ENCODE data around the gene RRM1.
"Not testable (repeated sequence)": the region's sequence is repeated elsewhere in the genome, so short reads cannot be mapped to it uniquely, and the experiment has no call there.

Gene RRM1

DNA sequence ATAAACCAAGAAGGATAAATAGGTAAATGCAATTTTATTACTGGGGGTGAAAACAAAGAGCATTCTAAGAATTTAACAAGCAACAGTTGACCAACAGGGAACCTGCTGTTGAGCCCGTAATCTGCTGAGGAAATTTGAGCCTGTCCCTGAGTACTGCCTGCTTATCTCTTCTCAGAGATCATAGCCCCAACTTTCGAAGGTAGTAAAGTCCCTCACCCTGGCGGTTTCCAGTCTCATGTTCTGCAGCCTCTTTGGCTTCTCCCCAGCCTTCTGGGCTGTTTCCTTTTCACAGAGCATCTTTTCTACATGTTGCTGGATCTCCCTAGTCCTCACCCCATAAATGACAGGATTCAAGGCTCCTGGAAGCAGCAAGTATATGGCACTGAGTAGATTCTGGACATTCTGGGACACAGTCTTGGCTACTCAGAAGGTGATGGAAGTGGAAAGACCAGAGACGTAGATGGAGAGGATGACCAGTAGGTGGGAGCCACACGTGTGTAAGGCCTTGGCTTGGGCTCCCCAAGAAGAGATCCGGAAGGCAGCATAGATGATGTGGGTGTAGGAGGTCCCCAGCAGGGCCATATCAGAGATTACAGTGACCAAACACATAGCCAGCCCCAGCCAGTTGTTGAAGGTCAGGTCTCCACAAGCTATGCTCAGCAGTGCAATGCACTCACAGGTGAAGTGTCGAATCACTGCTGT is 51.6 kb downstream of the RRM1 start:
- no peak for DNase-seq

DNA sequence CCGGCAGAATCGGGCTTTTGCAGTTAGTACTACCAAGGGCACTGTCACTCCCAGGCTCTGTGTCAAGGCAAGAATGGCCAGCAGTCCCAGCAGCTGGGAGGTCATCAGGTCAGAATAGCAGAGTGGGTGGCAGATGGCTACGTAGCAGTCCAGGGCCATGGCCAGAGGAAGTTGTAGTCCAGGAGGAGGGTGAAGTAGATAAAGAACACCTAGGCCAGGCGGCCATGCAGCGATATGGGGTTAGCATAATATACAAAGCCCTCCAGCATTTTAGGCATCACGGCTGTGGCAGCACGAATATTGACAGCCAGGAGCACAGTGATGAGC is 52.1 kb downstream of the RRM1 start:
- no peak for DNase-seq

DNA sequence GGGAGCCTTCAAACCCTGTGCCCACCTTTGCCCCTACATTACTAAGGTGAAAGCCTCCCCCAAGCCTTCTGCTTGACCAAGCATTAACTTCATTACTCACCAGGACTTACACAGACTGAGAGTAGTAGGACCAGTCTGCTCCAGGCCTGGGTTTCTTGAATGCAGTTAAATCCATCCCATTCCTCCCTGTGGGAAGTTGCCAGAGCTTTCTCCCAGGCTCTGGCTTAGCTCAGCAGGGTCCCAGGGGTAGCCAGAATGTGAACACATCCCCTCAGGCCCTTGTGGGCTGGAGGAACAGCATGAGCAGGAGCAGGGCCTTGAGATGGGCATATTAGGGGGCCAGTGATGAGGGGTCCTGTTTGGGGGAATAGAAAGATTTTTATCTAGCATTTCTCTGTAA is 59.9 kb downstream of the RRM1 start:
- no peak for DNase-seq

DNA sequence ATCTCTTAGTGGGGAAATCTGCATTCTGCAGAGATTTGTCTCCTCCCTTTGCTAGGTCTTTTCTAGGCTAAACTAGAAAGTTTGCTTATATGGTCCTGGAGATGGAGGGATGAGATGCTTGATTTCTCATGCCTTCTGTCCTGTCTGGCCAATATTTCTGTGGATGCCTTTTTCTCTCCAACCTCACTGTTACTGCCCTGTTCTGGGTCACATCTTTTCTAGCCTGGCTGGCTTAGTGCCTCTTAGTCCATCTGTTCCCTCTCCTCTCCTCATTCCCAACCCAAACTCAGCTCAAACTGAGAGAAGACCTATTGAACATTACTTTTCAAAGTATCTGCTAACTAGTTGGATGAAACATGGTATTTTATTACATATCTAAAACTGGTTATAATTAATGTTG is 62.0 kb downstream of the RRM1 start:
- DNase-seq = no peak

DNA sequence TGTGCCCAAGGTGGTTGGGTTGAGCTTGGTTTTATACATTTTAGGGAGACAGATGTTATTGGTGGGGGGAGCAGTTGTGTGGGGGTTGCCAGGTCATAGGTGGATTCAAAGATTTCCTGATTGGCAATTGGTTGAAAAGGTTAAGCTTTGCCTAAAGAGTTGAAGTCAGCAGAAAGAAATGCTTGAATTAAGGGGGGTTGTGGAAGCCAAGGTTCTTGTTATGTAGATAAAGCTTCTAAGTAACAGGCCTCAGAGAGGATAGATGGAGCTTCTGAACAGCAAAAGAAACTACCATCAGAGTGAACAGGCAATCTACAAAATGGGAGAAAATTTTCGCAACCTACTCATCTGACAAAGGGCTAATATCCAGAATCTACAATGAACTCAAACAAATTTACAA is 64.2 kb downstream of the RRM1 start:
- not testable (repeated sequence) for DNase-seq

DNA sequence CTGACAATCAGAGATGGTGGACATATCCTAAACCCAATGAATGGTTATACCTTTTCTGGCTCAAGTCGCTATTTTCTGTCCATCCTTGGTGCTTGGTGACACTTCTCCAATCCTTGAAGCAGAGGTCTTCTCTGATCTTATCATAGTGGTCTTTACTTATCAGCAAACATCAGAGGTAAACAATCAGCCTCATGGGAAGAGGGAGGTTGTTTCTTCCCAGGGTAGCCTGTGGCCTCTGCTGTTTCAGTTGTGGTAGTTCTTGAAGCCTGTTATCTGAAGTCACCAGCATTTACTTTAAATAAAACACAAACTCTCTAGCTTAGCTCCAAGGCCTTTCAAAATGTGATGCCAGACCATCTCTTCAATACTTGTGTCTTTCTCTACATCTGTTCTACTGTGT is 66.7 kb downstream of the RRM1 start:
- no peak for DNase-seq

DNA sequence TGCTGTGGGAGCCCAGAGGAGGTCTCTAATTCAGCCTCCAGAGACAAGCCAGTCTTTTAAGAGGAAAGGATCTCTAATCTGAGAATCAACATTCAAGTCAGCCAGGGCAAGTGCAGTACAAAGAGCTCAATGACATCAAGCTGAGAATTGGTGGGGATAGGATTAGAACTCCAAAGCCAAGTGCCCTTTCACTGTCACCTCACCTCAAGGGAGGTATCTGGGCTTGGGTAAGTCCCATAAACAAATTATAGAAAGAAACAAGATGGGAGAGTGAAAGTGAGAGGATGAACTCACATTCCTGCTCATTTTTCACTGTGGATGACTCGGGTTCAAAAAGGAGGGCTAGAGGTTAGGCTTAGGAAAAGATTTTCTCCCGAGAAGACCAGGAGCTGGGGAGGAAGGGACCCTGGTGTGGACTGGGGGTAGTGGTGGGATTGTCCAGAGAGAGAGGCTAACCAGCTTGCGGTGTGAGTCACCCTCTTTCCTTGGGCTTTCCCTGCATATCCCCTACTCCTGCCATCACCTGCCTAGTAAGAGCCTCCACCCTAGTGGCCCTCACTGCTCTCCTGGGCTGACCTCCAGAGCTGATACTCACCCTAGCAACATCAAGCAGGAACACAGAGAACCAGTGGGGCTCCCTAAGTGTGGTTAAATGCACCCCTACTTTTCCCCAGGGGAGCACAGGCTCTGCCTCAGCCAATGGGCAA is 70.4 kb downstream of the RRM1 start:
- DNase-seq = no peak

DNA sequence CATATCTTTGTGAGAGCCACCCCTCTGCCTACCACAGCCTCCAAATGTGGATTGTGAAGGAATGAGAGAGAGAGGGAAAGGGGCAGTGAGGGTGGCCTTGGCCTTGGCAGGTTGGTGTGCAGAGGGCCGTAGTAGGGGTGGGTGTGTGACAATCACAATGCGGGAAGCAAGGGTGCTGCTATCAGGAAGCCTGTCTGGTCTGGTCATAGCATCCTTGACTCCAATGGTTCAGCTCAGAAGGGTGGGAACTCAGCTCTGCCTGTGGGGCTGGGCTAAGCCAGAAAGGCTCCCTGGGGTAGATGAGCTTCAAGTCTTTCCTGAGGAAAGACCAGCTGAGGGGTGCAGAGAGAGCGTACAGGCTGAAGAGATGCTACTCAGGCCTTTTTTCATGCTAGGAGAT is 72.7 kb downstream of the RRM1 start:
- DNase-seq = no peak

DNA sequence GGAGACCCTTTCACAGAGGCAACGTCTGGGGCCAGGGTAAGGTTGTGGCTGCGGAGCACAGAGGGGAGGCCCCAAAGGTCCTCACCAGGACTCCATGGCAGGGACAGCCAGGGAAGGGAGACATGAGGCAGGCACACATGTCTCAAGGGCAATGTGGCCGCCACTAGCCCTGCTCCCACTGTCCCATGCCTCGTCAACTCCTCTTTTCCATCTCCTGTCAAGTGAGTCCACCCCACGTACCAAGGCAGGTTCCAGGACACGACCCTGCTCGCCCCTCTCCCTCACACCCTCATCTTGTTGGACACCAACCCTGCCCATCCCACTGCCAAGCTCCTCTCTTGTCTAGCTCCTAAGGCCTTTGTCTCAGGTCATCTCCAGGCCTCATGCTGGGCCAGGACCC is 73.2 kb downstream of the RRM1 start:
- no peak for DNase-seq

DNA sequence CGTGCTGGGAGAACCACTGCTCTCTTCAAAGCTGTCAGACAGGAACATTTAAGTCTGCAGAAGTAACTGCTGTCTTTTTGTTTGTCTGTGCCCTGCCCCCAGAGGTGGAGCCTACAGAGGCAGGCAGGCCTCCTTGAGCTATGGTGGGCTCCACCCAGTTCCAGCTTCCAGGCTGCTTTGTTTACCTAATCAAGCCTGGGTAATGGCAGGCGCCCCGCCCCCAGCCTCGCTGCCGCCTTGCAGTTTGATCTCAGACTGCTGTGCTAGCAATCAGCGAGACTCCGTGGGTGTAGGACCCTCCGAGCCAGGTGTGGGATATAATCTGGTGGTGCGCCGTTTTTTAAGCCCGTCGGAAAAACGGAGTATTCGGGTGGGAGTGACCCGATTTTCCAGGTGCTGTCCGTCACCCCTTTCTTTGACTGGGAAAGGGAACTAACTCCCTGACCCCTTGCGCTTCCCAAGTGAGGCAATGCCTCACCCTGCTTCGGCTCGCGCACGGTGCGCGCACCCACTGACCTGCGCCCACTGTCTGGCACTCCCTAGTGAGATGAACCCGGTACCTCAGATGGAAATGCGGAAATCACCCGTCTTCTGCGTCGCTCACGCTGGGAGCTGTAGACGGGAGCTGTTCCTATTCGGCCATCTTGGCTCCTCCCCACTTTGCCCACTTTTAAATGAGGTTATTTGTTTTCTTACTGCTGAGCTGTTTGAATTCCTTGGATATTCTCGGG is 81.2 kb downstream of the RRM1 start:
- DNase-seq = not testable (repeated sequence)

DNA sequence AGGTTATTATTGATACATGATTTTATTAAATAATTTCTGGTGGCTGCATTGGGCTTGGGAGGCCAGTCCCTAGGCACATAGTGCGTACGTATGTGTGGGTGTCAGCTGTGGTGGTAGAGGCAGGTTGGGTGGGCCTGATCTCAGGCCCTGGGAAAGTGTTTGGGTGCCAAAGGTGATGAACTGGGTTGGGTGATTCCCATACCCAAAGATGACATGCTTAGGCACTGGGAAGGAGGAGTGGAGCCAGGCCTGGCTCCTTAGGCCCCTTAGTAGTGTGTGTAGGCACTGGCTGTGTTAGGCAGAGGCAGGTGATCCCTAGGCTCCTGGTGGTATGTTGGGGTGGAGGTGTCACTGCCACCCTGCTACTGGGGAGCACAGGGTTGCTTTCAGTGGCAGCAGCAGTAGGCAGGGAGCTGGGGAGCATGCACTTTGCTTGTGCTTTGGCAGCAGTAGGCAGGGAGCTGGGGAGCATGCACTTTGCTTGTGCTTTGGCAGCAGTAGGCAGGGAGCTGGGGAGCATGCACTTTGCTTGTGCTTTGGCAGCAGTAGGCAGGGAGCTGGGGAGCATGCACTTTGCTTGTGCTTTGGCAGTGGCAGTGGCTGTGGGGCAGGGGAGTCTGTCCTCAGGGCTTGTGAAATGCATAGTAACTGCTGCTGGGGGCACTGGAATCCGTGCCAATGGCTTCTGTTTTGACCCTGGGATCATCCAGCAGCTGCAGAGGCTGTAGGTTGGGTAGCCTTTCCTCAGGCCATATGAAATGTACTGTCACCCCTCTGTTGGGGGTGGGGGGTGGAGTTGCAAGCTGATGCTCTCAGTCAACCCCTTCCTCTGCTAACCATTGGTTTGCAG is 84.4 kb downstream of the RRM1 start:
- no peak for DNase-seq

DNA sequence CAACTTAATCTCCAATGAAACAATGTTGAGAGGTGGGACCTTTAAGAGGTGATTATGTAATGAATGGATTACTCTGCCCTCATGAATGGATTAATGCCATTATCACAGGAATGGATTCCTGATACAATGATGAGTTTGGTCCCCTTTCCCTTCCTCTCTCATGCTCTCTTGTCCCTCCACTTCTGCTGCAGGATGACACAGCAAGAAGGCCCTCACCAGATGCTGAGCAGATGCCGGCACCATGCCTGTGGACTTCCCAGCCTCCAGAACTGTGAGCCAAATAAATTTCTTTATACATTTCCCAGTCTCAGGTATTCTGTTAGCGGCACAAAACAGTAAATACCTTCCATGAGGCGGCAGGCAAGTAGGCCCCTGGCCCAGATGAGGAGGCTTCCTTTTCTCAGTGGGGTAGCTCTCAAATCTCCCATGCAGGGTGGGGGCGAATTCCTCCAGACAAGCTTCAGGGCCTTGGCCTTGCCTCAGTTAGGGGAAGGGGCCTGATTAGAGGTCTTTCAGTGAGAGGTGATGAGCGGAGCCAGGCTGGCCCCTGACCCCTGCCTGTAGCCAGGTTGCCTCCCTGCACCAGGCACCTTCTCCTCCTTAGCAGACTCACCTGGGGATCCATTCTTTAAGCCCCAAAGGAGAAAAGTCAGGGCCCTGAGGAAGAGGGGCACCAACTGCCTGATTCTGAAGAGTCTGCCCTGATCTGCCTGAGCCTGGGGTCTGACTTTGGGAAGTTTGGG is 86.0 kb downstream of the RRM1 start:
- DNase-seq = no peak

DNA sequence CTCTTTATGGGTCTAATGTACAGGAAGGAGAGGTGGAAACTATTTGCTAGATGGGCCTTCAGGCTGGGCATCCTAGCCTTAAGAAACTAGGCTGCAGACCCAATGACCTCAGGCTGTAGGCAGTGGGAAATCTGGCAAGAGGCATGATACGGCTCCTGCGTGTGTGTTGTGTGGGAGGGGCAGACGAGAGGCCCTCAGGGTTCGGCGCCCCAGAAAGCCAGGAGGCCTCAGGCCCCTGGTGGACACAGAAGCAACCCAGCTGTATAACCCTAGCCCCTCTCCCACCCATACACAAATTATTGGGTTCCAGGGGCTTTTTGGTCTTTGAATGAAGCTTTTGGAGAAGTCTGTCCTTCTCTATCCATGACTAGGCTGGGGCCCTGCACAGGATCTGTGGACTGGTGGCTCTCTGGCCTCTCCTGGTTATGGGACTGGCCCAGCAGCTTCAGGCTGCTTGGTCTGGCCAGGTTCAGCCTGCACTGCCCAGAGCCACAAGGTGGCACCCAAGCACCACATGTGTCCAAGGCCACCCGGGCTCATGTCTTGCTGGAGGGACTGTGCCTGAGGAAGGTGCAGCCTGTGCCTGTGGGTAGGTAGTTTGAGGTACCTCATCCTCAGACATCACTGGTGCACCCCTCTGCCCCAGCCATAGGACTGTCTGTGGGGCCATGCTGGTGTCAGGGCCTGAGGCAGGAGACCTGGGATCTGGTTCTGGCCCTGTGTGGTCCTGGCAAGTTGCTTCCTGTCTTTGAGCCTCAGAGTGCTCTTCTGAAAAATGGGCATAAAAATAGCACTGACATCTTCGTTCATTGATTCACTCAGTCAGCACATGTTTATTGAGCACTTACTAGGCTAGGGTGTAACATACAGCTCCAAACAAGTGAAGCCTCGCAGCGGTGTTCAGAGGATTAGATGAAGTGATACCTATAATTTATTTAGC is 87.5 kb downstream of the RRM1 start:
- no peak for DNase-seq

DNA sequence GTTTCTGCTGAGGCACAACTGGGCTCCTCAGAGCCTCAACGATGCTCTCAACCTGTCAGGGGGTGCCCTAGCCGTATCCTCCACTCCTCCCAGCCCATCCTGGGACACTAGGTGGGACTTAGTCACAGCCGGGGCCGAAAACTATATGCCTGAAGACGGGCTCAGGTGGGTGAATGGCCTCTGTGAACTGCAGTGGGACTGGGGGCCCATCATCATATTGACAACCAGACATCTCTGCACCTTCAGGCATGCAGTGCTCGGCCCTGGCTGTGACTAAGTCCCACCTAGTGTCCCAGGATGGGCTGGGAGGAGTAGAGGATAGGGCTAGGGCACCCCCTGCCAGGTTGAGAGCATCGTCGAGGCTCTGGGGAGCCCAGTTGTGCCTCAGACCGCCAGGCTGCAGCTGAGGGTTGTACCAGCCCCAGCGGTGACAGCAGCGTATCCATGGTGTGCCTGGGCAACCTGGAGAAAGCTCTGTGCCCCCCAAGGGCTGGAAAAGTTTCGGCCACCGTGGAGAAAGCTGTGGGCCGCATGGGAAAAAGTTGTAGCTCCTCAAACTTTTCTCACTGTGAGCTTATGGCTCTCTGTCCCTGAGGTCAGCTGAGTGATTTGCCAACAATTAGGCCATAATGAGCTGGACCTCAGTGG is 88.9 kb downstream of the RRM1 start:
- no peak for DNase-seq

DNA sequence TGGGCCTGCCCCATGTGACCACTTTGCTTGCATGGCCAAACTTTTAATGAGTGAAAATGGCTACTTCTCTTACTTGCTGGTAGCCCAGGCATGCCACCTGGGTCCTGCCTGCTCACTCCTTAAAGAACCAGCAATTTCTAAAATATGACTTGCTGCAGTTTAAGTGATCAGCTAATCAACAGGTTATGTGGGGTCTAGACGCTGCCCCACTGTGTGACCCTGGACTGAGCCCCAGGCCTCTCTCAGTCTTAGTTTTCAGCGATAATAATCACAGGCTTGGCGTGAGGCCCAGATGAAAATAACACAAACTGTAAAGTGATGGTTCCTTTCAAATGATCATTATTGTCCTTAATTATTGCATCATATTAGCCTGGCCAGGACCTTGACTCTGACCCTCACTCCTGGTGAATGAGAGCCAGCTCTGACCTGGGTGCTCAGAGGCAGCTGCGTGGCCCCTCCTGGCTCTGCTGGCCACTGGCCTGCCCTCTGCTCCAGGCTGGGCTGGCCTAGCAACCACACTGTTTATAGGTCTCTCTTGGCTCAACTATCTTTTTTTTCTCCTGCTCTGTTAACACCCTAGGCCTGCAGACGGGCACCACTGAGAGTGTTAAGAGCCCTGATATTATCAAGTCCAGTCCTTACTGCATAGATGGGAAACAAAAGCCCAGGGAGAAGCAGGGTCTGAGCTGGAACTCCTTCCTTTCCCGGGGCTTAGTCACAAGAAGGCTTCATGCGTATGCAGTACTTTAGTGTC is 89.7 kb downstream of the RRM1 start:
- DNase-seq = no peak

DNA sequence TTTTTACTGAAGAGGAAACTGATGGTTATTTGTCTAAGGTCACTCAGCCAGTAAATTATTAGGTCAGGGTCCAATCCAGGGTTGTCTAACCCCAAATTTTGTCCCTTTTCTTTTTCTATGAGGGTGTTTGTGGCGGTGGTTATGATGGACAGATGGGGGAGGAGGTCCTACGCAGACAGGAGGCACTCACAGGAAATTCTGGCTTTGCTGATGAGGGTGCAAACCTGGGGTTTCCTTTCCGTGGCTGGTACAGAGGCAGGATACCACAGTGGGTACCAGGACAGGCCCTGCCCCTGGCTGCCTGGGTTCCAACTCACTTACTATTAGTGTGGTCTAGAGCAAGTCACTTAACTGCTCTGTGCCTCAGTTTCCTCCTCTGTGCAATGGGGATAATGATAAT is 91.0 kb downstream of the RRM1 start:
- no peak for DNase-seq

DNA sequence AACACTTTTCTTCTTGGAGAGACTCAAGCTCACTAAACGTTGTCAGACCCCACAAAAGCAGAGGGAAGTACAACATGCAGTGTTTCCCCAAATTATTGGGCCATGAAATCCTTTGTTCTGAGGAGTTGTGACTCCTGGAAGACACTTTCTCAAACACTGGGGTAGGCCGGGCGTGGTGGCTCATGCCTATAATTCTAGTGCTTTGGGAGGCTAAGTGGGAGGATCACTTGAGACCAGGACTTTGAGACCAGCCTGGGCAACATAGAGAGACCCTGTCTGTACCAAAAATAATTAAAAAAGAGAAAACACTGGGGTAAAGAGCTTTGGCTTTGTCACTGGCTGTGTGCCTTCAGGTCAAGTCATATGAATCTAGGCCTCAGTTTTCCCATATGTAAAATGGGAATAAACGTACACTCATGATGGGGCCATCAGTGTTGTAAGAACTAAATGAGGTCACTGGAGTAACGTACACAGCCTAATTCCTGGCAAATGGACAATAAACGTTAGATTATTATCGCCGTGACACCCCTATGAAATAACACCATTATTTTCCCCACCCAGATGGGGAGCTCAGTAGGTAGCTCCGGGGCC is 92.0 kb downstream of the RRM1 start:
- DNase-seq = no peak

DNA sequence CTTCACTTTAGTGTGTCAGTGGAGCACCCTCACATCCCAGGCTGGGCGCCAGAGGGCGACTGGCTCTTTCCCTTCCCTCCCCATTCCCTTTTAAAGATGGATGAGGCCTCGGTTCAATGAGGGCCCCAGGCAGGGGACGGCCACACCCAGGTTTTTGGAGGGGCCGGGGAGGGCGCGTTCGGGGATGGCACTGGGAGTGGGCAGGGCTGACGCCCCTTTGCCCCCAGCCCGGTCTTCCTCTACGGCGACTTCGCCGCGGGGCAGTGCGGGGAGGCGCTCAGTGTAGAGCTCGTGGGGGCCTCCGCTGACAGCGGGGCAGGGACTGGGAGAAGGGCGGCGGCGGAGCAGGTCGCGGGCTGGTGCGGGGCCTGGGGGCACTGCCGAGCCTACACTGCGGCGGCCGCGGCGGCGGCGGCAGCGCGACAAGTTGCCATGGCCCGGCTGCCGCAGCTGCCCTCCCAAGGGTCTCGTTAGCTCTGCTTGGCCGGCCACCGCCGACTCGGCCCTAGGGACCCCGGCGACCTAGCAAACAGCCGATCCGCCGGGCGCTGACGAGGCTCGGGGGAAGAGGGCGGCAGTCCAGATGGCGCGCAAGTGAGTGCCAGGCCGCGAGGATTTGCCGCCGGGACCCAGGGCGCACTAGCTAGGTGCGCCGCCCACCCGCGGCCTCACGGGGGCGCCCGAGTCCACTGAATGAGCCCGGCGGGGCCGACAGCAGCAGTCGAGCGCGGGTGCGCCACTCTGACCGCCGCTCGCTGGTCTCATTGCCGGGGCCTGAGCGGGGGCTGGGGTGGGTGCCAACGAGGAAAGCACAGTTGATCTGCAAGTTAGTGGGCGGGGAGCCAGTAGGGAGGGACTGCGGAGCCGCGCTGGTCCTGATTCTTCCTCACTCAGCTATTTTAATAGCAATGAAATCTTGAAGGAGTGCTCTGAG is 92.7 kb downstream of the RRM1 start:
- peak; percentile 90 for DNase-seq

Measured in activated T-cell treated with anti-CD3 and anti-CD28 coated beads, Interleukin-2, amount 50 U/mL, for 1 hour (primary cell).